LNCaP clone FGC (cell line): Measurements from ENCODE around the gene TICRR.

Experiments
- DNase-seq: peaks from one replicate; pipeline ENCODE4 v3.0.0-alpha.2; 2011; ENCODE audit warnings: low read depth
- H3K4me3 ChIP-seq: 2 replicates; pipeline ENCODE4 v1.5.1; 2011; ENCODE audit warnings: mild to moderate bottlenecking, low read depth, low read length, control low read depth
- CTCF ChIP-seq: IDR thresholded peaks from 2 replicates; pipeline ENCODE4 v1.5.1; 2012; ENCODE audit warnings: mild to moderate bottlenecking; ENCODE audit not compliant: control insufficient read depth, insufficient read depth; ENCODE audit errors: extremely low read depth

Gene TICRR

DNA sequence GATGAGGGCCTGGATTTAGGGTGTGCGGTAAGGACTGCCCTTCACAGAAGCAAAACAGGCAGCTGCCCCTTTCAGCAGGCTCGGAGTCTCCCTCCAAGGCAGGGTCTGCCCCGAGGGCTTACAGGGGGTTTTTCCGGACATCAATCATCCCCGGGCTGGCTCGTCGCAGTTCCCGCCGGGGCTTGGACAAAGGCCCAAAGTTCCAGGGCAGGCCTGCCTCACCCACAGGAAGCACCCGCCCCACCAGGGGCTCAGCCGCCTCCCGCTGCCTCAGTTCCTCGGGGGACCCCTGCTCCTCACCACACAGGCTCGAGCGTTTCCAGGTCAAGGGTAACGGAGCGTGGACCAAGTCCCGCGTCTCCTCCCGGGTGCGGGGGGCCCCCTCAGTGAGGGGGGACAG is 53.0 kb downstream of the TICRR start:
- no peak overlapping the region for H3K4me3 ChIP-seq
- no peak for DNase-seq
- TF ChIP-seq CTCF = no peak

- no peak for TF ChIP-seq CTCF
- no peak overlapping the region for H3K4me3 ChIP-seq
- no peak for DNase-seq
These were observed 53.8 kb downstream of the TICRR start for GRCh38 chr15:89628806-89629715.

- DNase-seq = no peak
- TF ChIP-seq CTCF = no peak
These were observed 54.6 kb downstream of the TICRR start for GRCh38 chr15:89629829-89630228.

DNA sequence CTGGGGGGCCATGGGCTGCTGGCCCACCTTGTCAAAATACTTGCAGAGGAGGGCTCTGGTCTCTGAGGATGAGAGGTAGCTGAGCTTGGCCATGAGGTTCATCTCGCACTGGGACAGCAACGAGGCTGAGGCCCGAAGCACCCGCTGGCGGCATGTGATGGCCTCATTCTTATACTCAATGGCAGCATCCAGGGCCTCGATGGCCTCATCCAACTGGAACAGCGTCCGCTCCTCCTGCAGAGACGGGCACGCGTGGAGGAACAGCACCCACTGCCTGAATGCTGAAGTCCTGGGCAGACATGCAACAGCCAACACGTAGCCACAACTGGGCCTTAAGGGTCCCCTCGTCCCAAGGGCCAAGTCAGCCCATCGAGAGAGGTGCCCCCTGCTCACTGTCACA is 55.0 kb downstream of the TICRR start:
- no peak for TF ChIP-seq CTCF
- H3K4me3 ChIP-seq = no peak overlapping the region
- DNase-seq = no peak

More at GRCh38 chr15:89629829-89630228, 54.6 kb downstream of the TICRR start:
- H3K4me3 ChIP-seq = no peak overlapping the region

GRCh38 chr15:89630974-89631901 is 56.0 kb downstream of the TICRR start:
- no peak overlapping the region for H3K4me3 ChIP-seq
- DNase-seq = no peak
- TF ChIP-seq CTCF = no peak

DNA sequence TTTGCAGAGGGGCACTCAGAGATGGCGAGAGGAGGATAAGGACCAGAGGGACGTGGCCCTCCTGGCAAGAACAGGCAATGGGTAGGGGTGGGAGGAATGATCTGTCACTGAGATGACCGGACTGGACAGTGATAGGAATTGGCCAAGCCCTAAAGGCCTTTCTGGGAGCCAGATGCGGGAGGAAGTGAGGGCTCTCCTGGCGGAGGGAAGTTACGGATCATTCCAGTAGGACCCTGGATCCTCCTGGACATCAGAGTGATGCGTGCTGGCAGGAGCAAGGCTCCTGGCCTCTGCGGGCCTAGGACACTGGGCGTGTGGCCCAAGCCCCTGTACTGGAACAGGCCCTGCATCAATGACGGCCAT is 56.6 kb downstream of the TICRR start:
- TF ChIP-seq CTCF = no peak
- no peak overlapping the region for H3K4me3 ChIP-seq
- DNase-seq = no peak
